WERI-Rb-1 (cell line): ENCODE measurements around the gene WEE1.

Experiments used
- DNase-seq: peaks from one replicate; pipeline ENCODE4 v3.0.0-alpha.2; 2020
- H3K27ac ChIP-seq: fragments of 250-450 bp; sonication (Bioruptor Pico); 2 replicates; pipeline ENCODE4 v1.5.1; 2020; ENCODE audit warnings: mild to moderate bottlenecking, moderate library complexity
- H3K27me3 ChIP-seq: fragments of 250-450 bp; sonication (Bioruptor Pico); 2 replicates; pipeline ENCODE4 v1.5.1; 2021; ENCODE audit warnings: mild to moderate bottlenecking, low read depth, moderate library complexity; ENCODE audit not compliant: insufficient read depth, severe bottlenecking
- H3K36me3 ChIP-seq: fragments of 250-450 bp; sonication (Bioruptor Pico); 2 replicates; pipeline ENCODE4 v1.5.1; 2020; ENCODE audit warnings: mild to moderate bottlenecking, moderate library complexity
- H3K4me3 ChIP-seq: 2 replicates; pipeline ENCODE4 v1.5.1; 2011; ENCODE audit warnings: low read depth, mild to moderate bottlenecking, control low read depth, low read length
- H3K9me3 ChIP-seq: fragments of 250-450 bp; sonication (Bioruptor Pico); 2 replicates; pipeline ENCODE4 v1.5.1; 2021; ENCODE audit warnings: mild to moderate bottlenecking, moderate library complexity; ENCODE audit not compliant: severe bottlenecking
- CTCF ChIP-seq: IDR thresholded peaks from 2 replicates; pipeline ENCODE4 v1.5.1; 2011; ENCODE audit warnings: low read depth, mild to moderate bottlenecking, control low read depth, inconsistent platforms, low read length

The WEE1 gene

GRCh38 chr11:9568161-9568853 lies 5.2 kb upstream of the WEE1 start:
- no peak overlapping the region for H3K27ac ChIP-seq

GRCh38 chr11:9568854-9569587 lies 4.4 kb upstream of the WEE1 start:
- Histone ChIP-seq H3K27me3 (no peaks in the 10 kb centered on the region), H3K27ac (no peak overlapping the region), H3K36me3 (no peaks in the 10 kb centered on the region), H3K4me3 (no peak overlapping the region), H3K9me3 (no peaks in the 10 kb centered on the region)
- no peak for TF ChIP-seq CTCF
- DNase-seq, result no peak

More at GRCh38 chr11:9568161-9568853, 5.2 kb upstream of the WEE1 start:
- no peak for DNase-seq
- Histone ChIP-seq H3K9me3 (no peaks in the 10 kb centered on the region), H3K4me3 (no peak overlapping the region), H3K27me3 (no peaks in the 10 kb centered on the region), H3K36me3 (no peaks in the 10 kb centered on the region)
- TF ChIP-seq CTCF, result no peak

- DNase-seq, result no peak
- Histone ChIP-seq H3K36me3 (peaks cover 3% of the 10 kb centered on the region), H3K9me3 (no peaks in the 10 kb centered on the region), H3K4me3 (no peak overlapping the region), H3K27me3 (no peaks in the 10 kb centered on the region), H3K27ac (no peak overlapping the region)
- no peak for TF ChIP-seq CTCF
Measured at GRCh38 chr11:9569588-9570164, 3.8 kb upstream of the WEE1 start.

- Histone ChIP-seq H3K9me3 (no peaks in the 10 kb centered on the region), H3K27me3 (no peaks in the 10 kb centered on the region), H3K36me3 (peaks cover 9% of the 10 kb centered on the region), H3K4me3 (no peak overlapping the region), H3K27ac (no peak overlapping the region)
- DNase-seq, result no peak
- no peak for TF ChIP-seq CTCF
Measured at GRCh38 chr11:9570313-9571025, 3.0 kb upstream of the WEE1 start.

GRCh38 chr11:9571071-9571762 lies 2.3 kb upstream of the WEE1 start:
- Histone ChIP-seq H3K4me3 (no peak overlapping the region), H3K36me3 (peaks cover 17% of the 10 kb centered on the region), H3K27ac (no peak overlapping the region; the same call in 1 of the 2 replicates), H3K9me3 (no peaks in the 10 kb centered on the region), H3K27me3 (no peaks in the 10 kb centered on the region)
- DNase-seq, result no peak
- no peak for TF ChIP-seq CTCF
